Liver (tissue), 9 donors: Measurements from ENCODE around the gene EDC4. TPM values are rescaled to one million over a fixed set of nuclear protein-coding genes. Genes with fewer than 3 reads are reported as not detected.
A peak's percentile ranks its signal among the peaks of the same experiment; 100 is the strongest.

Experiments used
- DNase-seq: peaks from one replicate; pipeline ENCODE4 v3.0.0-alpha.2; 2017; ENCODE audit warnings: low spot score
- H3K27ac ChIP-seq, 2 donors: one replicate each; pipeline ENCODE4 v1.7.0; 2013; ENCODE audit warnings: inconsistent platforms in 2 of 2, low read length in 2 of 2, control low read depth in 1 of 2, low read depth in 1 of 2, mild to moderate bottlenecking in 1 of 2
- H3K27me3 ChIP-seq, 4 donors: one replicate each; pipeline versions ENCODE4 v1.6.1 to v1.7.0; 2013; ENCODE audit warnings: low read length in 3 of 4, inconsistent platforms in 1 of 4, mild to moderate bottlenecking in 1 of 4, moderate library complexity in 1 of 4; ENCODE audit not compliant: control insufficient read depth in 4 of 4, insufficient read depth in 4 of 4
- H3K36me3 ChIP-seq, 4 donors: one replicate each; pipeline versions ENCODE4 v1.6.1 to v1.7.0; 2013; ENCODE audit warnings: low read length in 3 of 4, mild to moderate bottlenecking in 3 of 4, low read depth in 1 of 4, moderate library complexity in 1 of 4; ENCODE audit not compliant: control insufficient read depth in 4 of 4, insufficient read depth in 3 of 4
- H3K4me1 ChIP-seq, 4 donors: one replicate each; pipeline versions ENCODE4 v1.6.1 to v1.7.0; 2013; ENCODE audit warnings: low read length in 3 of 4, mild to moderate bottlenecking in 3 of 4, moderate library complexity in 1 of 4; ENCODE audit not compliant: control insufficient read depth in 4 of 4, insufficient read depth in 4 of 4
- H3K4me3 ChIP-seq, 3 donors: one replicate each; pipeline versions ENCODE4 v1.6.1 to v1.7.0; 2013; ENCODE audit warnings: low read length in 3 of 3, control low read depth in 1 of 3, low read depth in 1 of 3, mild to moderate bottlenecking in 1 of 3
- H3K9ac ChIP-seq, 2 donors: one replicate each; pipeline ENCODE4 v1.7.0; 2013; ENCODE audit warnings: low read length in 2 of 2, mild to moderate bottlenecking in 2 of 2, moderate library complexity in 2 of 2, control low read depth in 1 of 2, low read depth in 1 of 2
- H3K9me3 ChIP-seq, 4 donors: one replicate each; pipeline versions ENCODE4 v1.6.1 to v1.7.0; 2013; ENCODE audit warnings: low read length in 3 of 4; ENCODE audit not compliant: control insufficient read depth in 4 of 4
- ATF3 ChIP-seq: IDR thresholded peaks from 2 replicates; pipeline ENCODE4 v1.6.1; 2016; ENCODE audit warnings: antibody characterized with exemption
- CTCF ChIP-seq: fragments of 150-350 bp; IDR thresholded peaks from 2 replicates; pipeline ENCODE4 v1.5.1; 2017; ENCODE audit warnings: improper control_type of control experiment, low read depth, low read length; ENCODE audit not compliant: missing input control
- EGR1 ChIP-seq, 2 donors: IDR thresholded peaks; 2 replicates each; pipeline ENCODE4 v1.6.1; 2016 to 2018; ENCODE audit warnings: antibody characterized with exemption in 2 of 2, low read depth in 2 of 2
- FOXA1 ChIP-seq: IDR thresholded peaks from 2 replicates; pipeline ENCODE4 v1.6.1; 2016; ENCODE audit warnings: antibody characterized with exemption
- FOXA2 ChIP-seq: IDR thresholded peaks from 2 replicates; pipeline ENCODE4 v1.6.1; 2016; ENCODE audit warnings: antibody characterized with exemption
- GABPA ChIP-seq, 2 donors: IDR thresholded peaks in 1 of 2; conservative IDR thresholded peaks in 1 of 2; 2 replicates each; pipeline ENCODE4 v1.6.1; 2016; ENCODE audit warnings: antibody characterized with exemption in 2 of 2, mild to moderate bottlenecking in 1 of 2, moderate library complexity in 1 of 2
- HNF4A ChIP-seq, 2 donors: conservative IDR thresholded peaks; 2 replicates each; pipeline ENCODE4 v1.6.1; 2016; ENCODE audit warnings: antibody characterized with exemption in 2 of 2, mild to moderate bottlenecking in 2 of 2
- HNF4G ChIP-seq: IDR thresholded peaks from 2 replicates; pipeline ENCODE4 v1.6.1; 2016; ENCODE audit warnings: antibody characterized with exemption
- JUND ChIP-seq, 2 donors: IDR thresholded peaks; 2 replicates each; pipeline ENCODE4 v1.6.1; 2016; ENCODE audit warnings: antibody characterized with exemption in 2 of 2
- MAX ChIP-seq: IDR thresholded peaks from 2 replicates; pipeline ENCODE4 v1.6.1; 2016; ENCODE audit warnings: antibody characterized with exemption
- NR2F2 ChIP-seq: IDR thresholded peaks from 2 replicates; pipeline ENCODE4 v1.6.1; 2016; ENCODE audit warnings: antibody characterized with exemption
- RAD21 ChIP-seq, 2 donors: IDR thresholded peaks; 2 replicates each; pipeline ENCODE4 v1.6.1; 2016; ENCODE audit warnings: antibody characterized with exemption in 2 of 2, mild to moderate bottlenecking in 2 of 2
- REST ChIP-seq: IDR thresholded peaks from 2 replicates; pipeline ENCODE4 v1.6.1; 2016; ENCODE audit warnings: antibody characterized with exemption, mild to moderate bottlenecking
- RXRA ChIP-seq, 2 donors: IDR thresholded peaks; 2 replicates each; pipeline ENCODE4 v1.6.1; 2017 to 2018; ENCODE audit warnings: antibody characterized with exemption in 2 of 2, mild to moderate bottlenecking in 1 of 2
- SP1 ChIP-seq: IDR thresholded peaks from 2 replicates; pipeline ENCODE4 v1.6.1; 2018; ENCODE audit warnings: antibody characterized with exemption, mild to moderate bottlenecking
- TAF1 ChIP-seq: conservative IDR thresholded peaks from 2 replicates; pipeline ENCODE4 v1.6.1; 2016; ENCODE audit warnings: antibody characterized with exemption, mild to moderate bottlenecking
- YY1 ChIP-seq: IDR thresholded peaks from 2 replicates; pipeline ENCODE4 v1.6.1; 2016; ENCODE audit warnings: antibody characterized with exemption, mild to moderate bottlenecking
- ZBTB33 ChIP-seq: IDR thresholded peaks from 2 replicates; pipeline ENCODE4 v1.6.1; 2016; ENCODE audit warnings: antibody characterized with exemption
- WGBS: extraction: QIAGEN DNeasy Blood & Tissue Kit; methylation state at CpG from one replicate; pipeline ENCODE4 v1.1.7; 2013; 5-methylcytosine and 5-hydroxymethylcytosine counted together
- polyA plus RNA-seq, 2 donors: library from polyadenylated mRNA; stranded (reverse) in 1 of 2; unstranded in 1 of 2; fragments of 200-250 nt in 1 of 2; fragments of >200 nt in 1 of 2; fragmentation: Nextera tagmentation in 1 of 2; extraction: Ambion mirVana in 1 of 2; gene quantifications; one replicate each; pipeline versions ENCODE4 v1.2.1 to v1.2.3, GENCODE V29; 2013 to 2015
- total RNA-seq, 2 donors: library from RNA; depleted of rRNA; stranded (reverse); fragments of >200 nt; gene quantifications; one replicate each; pipeline ENCODE4 v1.2.3, GENCODE V29; 2014
- donor health status: healthy.
- donor health status: healthy.
- donor health status: healthy.
- donor health status: healthy.
- donor health status: healthy.

The EDC4 gene
- total and polyA plus RNA-seq, 4 donors: 17.7 to 26.8 (median 21.6) TPM

GRCh38 chr16:67869653-67870052, 3.2 kb upstream of the EDC4 start:
- peaks cover 2 to 20% (median 16%) of the 10 kb centered on the region in 4 donors for H3K4me1 ChIP-seq
- peaks cover 0 to 19% (median 9%) of the 10 kb centered on the region in 4 donors for H3K36me3 ChIP-seq
- H3K9ac ChIP-seq: no peak overlapping the region
- no peaks in the 10 kb centered on the region for H3K9me3 ChIP-seq
- H3K27ac ChIP-seq: peak overlapping the region; percentile 36 to 43
- 42% methylated on average over 7 of the region's 7 CpGs for WGBS
- H3K27me3 ChIP-seq: no peaks in the 10 kb centered on the region
- DNase-seq: no peak
- H3K4me3 ChIP-seq: no peak overlapping the region
- TF ChIP-seq HNF4A (conservative IDR thresholded peaks at IDR 0.05) (peak in 1 of 2 donors; percentile 37), YY1 (no peak), NR2F2 (no peak), GABPA (IDR thresholded peaks at IDR 0.05 in 1 of 2, conservative IDR thresholded peaks at IDR 0.05 in 1 of 2) (no peak), MAX (no peak), RXRA (IDR thresholded peaks at IDR 0.05) (peak in 1 of 2 donors; percentile 53), FOXA2 (no peak)

GRCh38 chr16:67871256-67871655, 1.6 kb upstream of the EDC4 start:
- WGBS: 84% methylated on average over 3 of the region's 3 CpGs
- Histone ChIP-seq H3K4me1 (peaks cover 2 to 36% (median 28%) of the 10 kb centered on the region in 4 donors), H3K9me3 (no peaks in the 10 kb centered on the region), H3K27me3 (no peaks in the 10 kb centered on the region), H3K36me3 (peaks cover 0 to 19% (median 8%) of the 10 kb centered on the region in 4 donors), H3K4me3 (no peak overlapping the region), H3K9ac (no peak overlapping the region), H3K27ac (peak overlapping the region in 1 of 2 donors; percentile 7)
- no peak for TF ChIP-seq FOXA1
- TF ChIP-seq ATF3: no peak
- no peak for TF ChIP-seq RXRA (IDR thresholded peaks at IDR 0.05)
- no peak for TF ChIP-seq RAD21 (IDR thresholded peaks at IDR 0.05)
- TF ChIP-seq JUND (IDR thresholded peaks at IDR 0.05): no peak
- no peak for DNase-seq

GRCh38 chr16:67872131-67872630, 671 bp upstream of the EDC4 start:
- H3K4me3 ChIP-seq: no peak overlapping the region
- H3K27ac ChIP-seq: peak overlapping the region; percentile 63 to 66
- H3K9me3 ChIP-seq: no peaks in the 10 kb centered on the region
- DNase-seq: no peak
- peak overlapping the region; percentile 12 to 45 for H3K9ac ChIP-seq
- no peaks in the 10 kb centered on the region for H3K27me3 ChIP-seq
- H3K36me3 ChIP-seq: peaks cover 1 to 23% (median 13%) of the 10 kb centered on the region in 4 donors
- 71% methylated on average over 2 of the region's 2 CpGs for WGBS
- TF ChIP-seq RAD21 (IDR thresholded peaks at IDR 0.05) (no peak), RXRA (IDR thresholded peaks at IDR 0.05) (no peak), HNF4A (conservative IDR thresholded peaks at IDR 0.05) (no peak), SP1 (no peak), REST (no peak), FOXA2 (no peak), NR2F2 (no peak), ATF3 (no peak), MAX (no peak), GABPA (IDR thresholded peaks at IDR 0.05 in 1 of 2, conservative IDR thresholded peaks at IDR 0.05 in 1 of 2) (no peak), TAF1 (no peak), FOXA1 (no peak), HNF4G (no peak), ZBTB33 (no peak), CTCF (no peak), JUND (IDR thresholded peaks at IDR 0.05) (no peak), EGR1 (IDR thresholded peaks at IDR 0.05; ENCODE audit: low read depth in 2 of 2) (no peak)
- H3K4me1 ChIP-seq: peaks cover 2 to 39% (median 30%) of the 10 kb centered on the region in 4 donors
